Nephron (organoid): ENCODE data around the gene RASSF7.

Source experiments
- H3K27ac Mint-ChIP-seq, 3 experiments: 2 replicates each; pipeline ENCODE4 v1.8.0; 2020; ENCODE audit warnings: mixed read lengths in 3 of 3, mild to moderate bottlenecking in 2 of 3, moderate library complexity in 1 of 3
- H3K27me3 Mint-ChIP-seq: 2 replicates; pipeline ENCODE4 v1.8.0; 2021; ENCODE audit warnings: low read depth, mild to moderate bottlenecking, moderate library complexity, mixed read lengths
- H3K36me3 Mint-ChIP-seq: 2 replicates; pipeline ENCODE4 v1.8.0; 2020; ENCODE audit warnings: low read depth, mixed read lengths
- H3K4me1 Mint-ChIP-seq: 2 replicates; pipeline ENCODE4 v1.8.0; 2020; ENCODE audit warnings: mixed read lengths
- H3K4me3 Mint-ChIP-seq, 3 experiments: 2 replicates each; pipeline ENCODE4 v1.8.0; 2020; ENCODE audit warnings: mild to moderate bottlenecking in 3 of 3, mixed read lengths in 3 of 3, moderate library complexity in 2 of 3
- H3K9me3 Mint-ChIP-seq: 2 replicates; pipeline ENCODE4 v1.8.0; 2020; ENCODE audit warnings: mixed read lengths
- CTCF ChIP-seq, 3 experiments: fragments of 200-600 bp; sonication (generic); IDR thresholded peaks; one replicate each; pipeline ENCODE4 v1.5.0; 2021; ENCODE audit warnings: antibody characterized with exemption in 3 of 3; ENCODE audit not compliant: unreplicated experiment in 3 of 3

Gene RASSF7

GRCh38 chr11:586376-587316 is 25.9 kb downstream of the RASSF7 start:
- H3K27ac Mint-ChIP-seq, result no peak overlapping the region

GRCh38 chr11:587546-587945 is 26.8 kb downstream of the RASSF7 start:
- TF ChIP-seq CTCF (IDR thresholded peaks at IDR 0.05; ENCODE audit: unreplicated experiment in 3 of 3), result no peak
- H3K4me1 Mint-ChIP-seq, result no peaks in the 10 kb centered on the region
- no peak overlapping the region for H3K4me3 Mint-ChIP-seq
- H3K27ac Mint-ChIP-seq, result no peak overlapping the region
- H3K36me3 Mint-ChIP-seq, result peaks cover 54% of the 10 kb centered on the region
- H3K27me3 Mint-ChIP-seq, result no peaks in the 10 kb centered on the region
- no peaks in the 10 kb centered on the region for H3K9me3 Mint-ChIP-seq

More at GRCh38 chr11:586376-587316, 25.9 kb downstream of the RASSF7 start:
- H3K4me1 Mint-ChIP-seq, result peaks cover 3% of the 10 kb centered on the region
- no peaks in the 10 kb centered on the region for H3K9me3 Mint-ChIP-seq
- no peak for TF ChIP-seq CTCF (IDR thresholded peaks at IDR 0.05; ENCODE audit: unreplicated experiment in 3 of 3)
- H3K4me3 Mint-ChIP-seq, result no peak overlapping the region
- peaks cover 53% of the 10 kb centered on the region for H3K36me3 Mint-ChIP-seq
- no peaks in the 10 kb centered on the region for H3K27me3 Mint-ChIP-seq

- no peaks in the 10 kb centered on the region for H3K4me1 Mint-ChIP-seq
- H3K9me3 Mint-ChIP-seq, result no peaks in the 10 kb centered on the region
Measured at GRCh38 chr11:587978-588380, 27.2 kb downstream of the RASSF7 start.

GRCh38 chr11:589798-590197 is 29.0 kb downstream of the RASSF7 start:
- Mint-ChIP-seq H3K27me3 (no peaks in the 10 kb centered on the region), H3K4me1 (no peaks in the 10 kb centered on the region), H3K4me3 (no peak overlapping the region), H3K27ac (no peak overlapping the region), H3K9me3 (no peaks in the 10 kb centered on the region), H3K36me3 (peaks cover 61% of the 10 kb centered on the region)
- TF ChIP-seq CTCF (IDR thresholded peaks at IDR 0.05; ENCODE audit: unreplicated experiment in 3 of 3), result no peak

More at GRCh38 chr11:587978-588380, 27.2 kb downstream of the RASSF7 start:
- Mint-ChIP-seq H3K27me3 (no peaks in the 10 kb centered on the region), H3K36me3 (peaks cover 58% of the 10 kb centered on the region), H3K4me3 (no peak overlapping the region), H3K27ac (peak overlapping the region in 1 of 3 experiments; percentile 68)
- no peak for TF ChIP-seq CTCF (IDR thresholded peaks at IDR 0.05; ENCODE audit: unreplicated experiment in 3 of 3)

GRCh38 chr11:590997-591396 is 30.2 kb downstream of the RASSF7 start:
- Mint-ChIP-seq H3K9me3 (no peaks in the 10 kb centered on the region), H3K4me1 (no peaks in the 10 kb centered on the region), H3K27ac (no peak overlapping the region), H3K36me3 (peaks cover 66% of the 10 kb centered on the region), H3K4me3 (no peak overlapping the region), H3K27me3 (no peaks in the 10 kb centered on the region)
- no peak for TF ChIP-seq CTCF (IDR thresholded peaks at IDR 0.05; ENCODE audit: unreplicated experiment in 3 of 3)

GRCh38 chr11:592501-592900 is 31.7 kb downstream of the RASSF7 start:
- H3K27ac Mint-ChIP-seq, result no peak overlapping the region
- H3K9me3 Mint-ChIP-seq, result no peaks in the 10 kb centered on the region
- peaks cover 64% of the 10 kb centered on the region for H3K36me3 Mint-ChIP-seq
- no peak for TF ChIP-seq CTCF (IDR thresholded peaks at IDR 0.05; ENCODE audit: unreplicated experiment in 3 of 3)
- H3K4me3 Mint-ChIP-seq, result no peak overlapping the region
- no peaks in the 10 kb centered on the region for H3K4me1 Mint-ChIP-seq
- no peaks in the 10 kb centered on the region for H3K27me3 Mint-ChIP-seq
